Measurements from ENCODE around the gene GRM3. TPM values are rescaled to one million over a fixed set of nuclear protein-coding genes. Genes with fewer than 3 reads are reported as not detected.

Gene GRM3
- total RNA-seq, 3 donors from 2014 or later = not detected

DNA sequence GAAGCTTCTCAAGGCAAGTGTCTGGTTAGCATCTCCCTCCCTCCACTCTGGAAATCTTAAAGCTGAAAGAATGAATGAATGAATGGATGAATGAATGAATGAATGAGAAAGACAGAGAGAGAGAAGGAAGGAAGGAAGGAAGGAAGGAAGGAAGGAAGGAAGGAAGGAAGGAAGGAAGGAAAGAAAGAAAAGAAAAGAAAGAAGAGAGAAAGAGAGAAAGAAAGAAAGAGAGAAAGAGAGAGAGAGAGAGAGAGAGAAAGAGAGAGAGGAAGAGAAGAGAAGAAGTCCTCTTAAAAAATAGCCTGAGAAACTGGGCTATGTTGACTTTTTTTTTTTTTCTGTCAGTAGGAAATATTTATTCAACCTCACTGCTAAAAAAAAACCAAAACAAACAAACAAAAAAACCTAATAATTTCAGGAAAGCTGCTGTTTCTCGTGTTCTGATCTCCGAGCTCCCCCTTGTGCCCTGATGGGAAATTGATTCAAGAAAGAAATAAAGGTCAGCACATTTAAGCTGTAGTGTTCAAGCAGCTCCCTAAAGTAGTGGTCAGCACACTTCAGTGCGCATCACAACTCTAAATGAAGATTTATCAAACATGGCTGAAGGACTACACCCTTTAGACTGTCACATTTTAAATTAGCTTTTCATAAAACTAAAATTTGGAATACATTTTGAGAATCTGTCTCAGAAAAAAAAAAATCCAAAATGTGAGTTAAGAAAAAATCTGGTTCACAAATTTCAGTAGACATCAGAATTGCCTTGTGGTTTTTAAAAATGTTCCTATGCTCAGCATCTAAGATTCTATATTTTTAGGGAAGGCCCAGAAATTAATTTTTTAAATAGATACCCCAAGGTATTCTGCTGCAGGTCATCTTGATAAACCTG, 261.5 kb downstream of the GRM3 start:
- H3K9me3 ChIP-seq = no peaks in the 10 kb centered on the region
- no peak overlapping the region for H3K27ac ChIP-seq
- H3K36me3 ChIP-seq = no peaks in the 10 kb centered on the region
- no peaks in the 10 kb centered on the region for H3K4me1 ChIP-seq
- DNase-seq (ENCODE audit: low spot score in 2 of 2) = no peak
- intact Hi-C loops (cut with DNase I; ENCODE audit: low total_unique reads) = no loop called here
- no peaks in the 10 kb centered on the region for H3K27me3 ChIP-seq
- TF ChIP-seq, protein P1, sequence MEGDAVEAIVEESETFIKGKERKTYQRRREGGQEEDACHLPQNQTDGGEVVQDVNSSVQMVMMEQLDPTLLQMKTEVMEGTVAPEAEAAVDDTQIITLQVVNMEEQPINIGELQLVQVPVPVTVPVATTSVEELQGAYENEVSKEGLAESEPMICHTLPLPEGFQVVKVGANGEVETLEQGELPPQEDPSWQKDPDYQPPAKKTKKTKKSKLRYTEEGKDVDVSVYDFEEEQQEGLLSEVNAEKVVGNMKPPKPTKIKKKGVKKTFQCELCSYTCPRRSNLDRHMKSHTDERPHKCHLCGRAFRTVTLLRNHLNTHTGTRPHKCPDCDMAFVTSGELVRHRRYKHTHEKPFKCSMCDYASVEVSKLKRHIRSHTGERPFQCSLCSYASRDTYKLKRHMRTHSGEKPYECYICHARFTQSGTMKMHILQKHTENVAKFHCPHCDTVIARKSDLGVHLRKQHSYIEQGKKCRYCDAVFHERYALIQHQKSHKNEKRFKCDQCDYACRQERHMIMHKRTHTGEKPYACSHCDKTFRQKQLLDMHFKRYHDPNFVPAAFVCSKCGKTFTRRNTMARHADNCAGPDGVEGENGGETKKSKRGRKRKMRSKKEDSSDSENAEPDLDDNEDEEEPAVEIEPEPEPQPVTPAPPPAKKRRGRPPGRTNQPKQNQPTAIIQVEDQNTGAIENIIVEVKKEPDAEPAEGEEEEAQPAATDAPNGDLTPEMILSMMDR (IDR thresholded peaks at IDR 0.05) = peak in 1 of 3 donors; percentile 14
- TF ChIP-seq POLR2A (IDR thresholded peaks at IDR 0.05) = no peak
- no peak overlapping the region for H3K4me3 ChIP-seq

DNA sequence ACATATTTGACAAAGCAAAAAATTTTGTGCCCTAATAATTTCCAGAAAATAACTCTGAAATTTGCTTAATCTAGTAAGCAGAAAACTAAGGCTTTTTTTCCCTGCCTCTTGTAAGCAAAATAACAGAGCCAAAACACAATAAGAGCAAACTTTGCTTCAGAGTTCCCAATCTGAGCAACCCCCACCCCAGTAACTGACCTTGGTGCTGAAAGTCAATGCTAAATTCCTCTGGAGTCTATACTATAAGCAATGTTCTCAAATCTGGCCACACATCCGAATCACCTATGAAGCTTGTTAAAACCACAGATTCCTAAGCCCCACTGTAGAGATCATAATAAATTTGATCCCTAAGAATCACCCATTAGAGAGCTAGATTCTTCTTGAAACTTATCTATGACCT, 265.2 kb downstream of the GRM3 start:
- no peaks in the 10 kb centered on the region for H3K9me3 ChIP-seq
- intact Hi-C loops (cut with DNase I; ENCODE audit: low total_unique reads) = no loop called here
- no peak for TF ChIP-seq POLR2AphosphoS5 (IDR thresholded peaks at IDR 0.05)
- TF ChIP-seq, protein P1 (IDR thresholded peaks at IDR 0.05) = no peak
- TF ChIP-seq POLR2A (IDR thresholded peaks at IDR 0.05) = no peak
- DNase-seq (ENCODE audit: low spot score in 2 of 2) = no peak
- H3K4me3 ChIP-seq = no peak overlapping the region
- H3K4me1 ChIP-seq = no peaks in the 10 kb centered on the region
- H3K27ac ChIP-seq = no peak overlapping the region
- H3K36me3 ChIP-seq = no peaks in the 10 kb centered on the region
- no peaks in the 10 kb centered on the region for H3K27me3 ChIP-seq

DNA sequence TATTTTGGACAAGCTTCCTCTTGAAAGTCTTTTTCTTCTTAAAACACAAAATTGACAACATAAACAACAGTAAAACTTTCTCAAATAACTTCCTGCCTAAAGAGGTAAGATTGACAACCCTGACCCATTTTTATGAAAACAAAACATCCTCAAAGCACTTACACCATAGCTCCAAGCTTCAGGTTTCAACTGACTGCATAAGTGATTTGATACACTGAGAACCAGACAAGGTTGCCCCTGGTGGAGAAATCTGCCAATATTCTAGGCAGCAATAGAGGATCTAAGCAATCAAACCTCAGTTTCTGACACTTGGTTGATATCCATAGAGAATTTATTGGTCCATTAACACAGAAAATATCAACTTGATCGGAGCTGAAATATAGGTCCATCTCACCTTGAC, 267.9 kb downstream of the GRM3 start:
- DNase-seq (ENCODE audit: low spot score in 2 of 2) = no peak
- H3K4me1 ChIP-seq = no peaks in the 10 kb centered on the region
- H3K27me3 ChIP-seq = no peaks in the 10 kb centered on the region
- H3K9me3 ChIP-seq = no peaks in the 10 kb centered on the region
- intact Hi-C loops (cut with DNase I; ENCODE audit: low total_unique reads) = no loop called here
- no peak overlapping the region for H3K27ac ChIP-seq
- H3K36me3 ChIP-seq = no peaks in the 10 kb centered on the region
- H3K4me3 ChIP-seq = no peak overlapping the region
- TF ChIP-seq, protein P1 (IDR thresholded peaks at IDR 0.05) = no peak
- TF ChIP-seq POLR2A (IDR thresholded peaks at IDR 0.05) = no peak
- no peak for TF ChIP-seq POLR2AphosphoS5 (IDR thresholded peaks at IDR 0.05)

DNA sequence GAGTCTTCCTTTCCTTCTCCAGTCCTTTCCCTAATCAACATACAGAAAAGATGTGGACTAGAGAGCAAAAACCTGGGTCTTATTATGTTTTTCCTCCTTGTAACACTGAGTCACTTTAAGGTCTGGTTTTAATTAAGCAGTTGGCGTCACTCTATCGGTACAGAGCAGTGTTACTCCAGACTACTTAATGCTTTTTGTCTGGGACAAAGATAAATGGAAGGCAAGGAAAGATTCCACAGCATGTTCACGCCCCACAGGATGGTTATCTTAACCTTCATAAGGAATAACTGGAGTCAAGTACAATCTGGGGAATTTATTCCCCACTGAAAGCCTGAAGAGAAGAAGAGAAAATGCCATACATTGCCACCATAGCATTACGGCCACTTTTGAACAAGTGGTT, 270.0 kb downstream of the GRM3 start:
- Histone ChIP-seq H3K4me1 (no peaks in the 10 kb centered on the region), H3K36me3 (no peaks in the 10 kb centered on the region), H3K27me3 (no peaks in the 10 kb centered on the region), H3K27ac (no peak overlapping the region), H3K4me3 (no peak overlapping the region), H3K9me3 (no peaks in the 10 kb centered on the region)
- DNase-seq (ENCODE audit: low spot score in 2 of 2) = no peak
- intact Hi-C loops (cut with DNase I; ENCODE audit: low total_unique reads) = no loop called here
- no peak for TF ChIP-seq POLR2A (IDR thresholded peaks at IDR 0.05)
- TF ChIP-seq, protein P1 (IDR thresholded peaks at IDR 0.05) = no peak
- TF ChIP-seq POLR2AphosphoS5 (IDR thresholded peaks at IDR 0.05) = no peak

Data from breast epithelium (tissue), 4 donors.